RWPE2 (cell line): ENCODE measurements around the gene PTPRN2.
"Not testable (repeated sequence)": the region's sequence is repeated elsewhere in the genome, so short reads cannot be mapped to it uniquely, and the experiment has no call there.

ENCODE experiments used
- ATAC-seq: fragments of 200-7000 bp; cut with Tn5 transposase; 3 replicates; pipeline ENCODE4 v1.9.1; 2021; ENCODE audit warnings: low read depth
- DNase-seq: peaks from one replicate; pipeline ENCODE4 v3.0.0-alpha.2; 2020; ENCODE audit warnings: low spot score
- H3K27ac ChIP-seq: fragments of 450-650 bp; 2 replicates; pipeline ENCODE4 v1.5.1; 2017; ENCODE audit warnings: mild to moderate bottlenecking; ENCODE audit not compliant: poor library complexity, severe bottlenecking
- H3K27me3 ChIP-seq: fragments of 250-450 bp; sonication (Bioruptor Pico); 2 replicates; pipeline ENCODE4 v1.5.1; 2021; ENCODE audit warnings: mild to moderate bottlenecking, moderate library complexity; ENCODE audit not compliant: insufficient read depth, poor library complexity, severe bottlenecking
- H3K36me3 ChIP-seq: fragments of 250-450 bp; sonication (Bioruptor Pico); 2 replicates; pipeline ENCODE4 v1.5.1; 2020; ENCODE audit warnings: low read depth, mild to moderate bottlenecking, moderate library complexity
- H3K4me1 ChIP-seq: fragments of 250-450 bp; sonication (Bioruptor Pico); 2 replicates; pipeline ENCODE4 v1.5.1; 2021; ENCODE audit warnings: mild to moderate bottlenecking, moderate library complexity; ENCODE audit not compliant: insufficient read depth, poor library complexity, severe bottlenecking
- H3K4me3 ChIP-seq: fragments of 250-450 bp; sonication (Bioruptor Pico); 2 replicates; pipeline ENCODE4 v1.5.1; 2021; ENCODE audit warnings: mild to moderate bottlenecking, moderate library complexity; ENCODE audit not compliant: severe bottlenecking
- H3K9me3 ChIP-seq: fragments of 250-450 bp; sonication (Bioruptor Pico); 2 replicates; pipeline ENCODE4 v1.5.1; 2021; ENCODE audit warnings: mild to moderate bottlenecking, moderate library complexity; ENCODE audit not compliant: severe bottlenecking
- CTCF ChIP-seq: fragments of 450-650 bp; IDR thresholded peaks from one replicate; pipeline ENCODE4 v1.5.1; 2017; ENCODE audit warnings: mild to moderate bottlenecking, moderate library complexity; ENCODE audit not compliant: poor library complexity, severe bottlenecking

Gene PTPRN2

GRCh38 chr7:158275711-158276413 is 311.8 kb downstream of the PTPRN2 start:
- H3K4me1 ChIP-seq: no peaks in the 10 kb centered on the region
- no peaks in the 10 kb centered on the region for H3K27me3 ChIP-seq
- DNase-seq: peak; percentile 32
- no peak for TF ChIP-seq CTCF
- H3K9me3 ChIP-seq: no peaks in the 10 kb centered on the region
- no peaks in the 10 kb centered on the region for H3K36me3 ChIP-seq
- H3K4me3 ChIP-seq: no peak overlapping the region
- no peak overlapping the region for H3K27ac ChIP-seq
- ATAC-seq: no peak

GRCh38 chr7:158274996-158275395 is 312.6 kb downstream of the PTPRN2 start:
- Histone ChIP-seq H3K27me3 (no peaks in the 10 kb centered on the region), H3K4me1 (no peaks in the 10 kb centered on the region), H3K4me3 (no peak overlapping the region), H3K9me3 (no peaks in the 10 kb centered on the region), H3K36me3 (no peaks in the 10 kb centered on the region), H3K27ac (no peak overlapping the region)
- DNase-seq: peak; percentile 41
- no peak for TF ChIP-seq CTCF
- peak; percentile 23; the same call in 1 of the 3 replicates for ATAC-seq

GRCh38 chr7:158274404-158274811 is 313.2 kb downstream of the PTPRN2 start:
- TF ChIP-seq CTCF: no peak
- ATAC-seq: no peak
- Histone ChIP-seq H3K36me3 (no peaks in the 10 kb centered on the region), H3K27me3 (no peaks in the 10 kb centered on the region), H3K27ac (no peak overlapping the region), H3K9me3 (no peaks in the 10 kb centered on the region), H3K4me3 (no peak overlapping the region), H3K4me1 (no peaks in the 10 kb centered on the region)
- DNase-seq: peak; percentile 32

- ATAC-seq, H3K27ac ChIP-seq, H3K9me3 ChIP-seq, H3K36me3 ChIP-seq, H3K4me1 ChIP-seq, H3K4me3 ChIP-seq, H3K27me3 ChIP-seq: not testable (repeated sequence)
- peak; percentile 34 for DNase-seq
These were observed 313.8 kb downstream of the PTPRN2 start for GRCh38 chr7:158273756-158274342.

- no peak for TF ChIP-seq CTCF
- no peaks in the 10 kb centered on the region for H3K4me1 ChIP-seq
- DNase-seq (peak; percentile 40), ATAC-seq (no peak)
- H3K9me3 ChIP-seq: no peaks in the 10 kb centered on the region
- no peaks in the 10 kb centered on the region for H3K36me3 ChIP-seq
- H3K27ac ChIP-seq: no peak overlapping the region
- no peak overlapping the region for H3K4me3 ChIP-seq
- H3K27me3 ChIP-seq: no peaks in the 10 kb centered on the region
These were observed 314.4 kb downstream of the PTPRN2 start for GRCh38 chr7:158273138-158273651.
